Ovary (tissue), 9 donors: Measurements from ENCODE around the gene DRC3. TPM values are rescaled to one million over a fixed set of nuclear protein-coding genes. Genes with fewer than 3 reads are reported as not detected.

ENCODE experiments used
- DNase-seq, 5 donors: peaks; one replicate each; pipeline ENCODE4 v3.0.0-alpha.2; 2019 to 2020
- H3K27ac ChIP-seq, 2 donors: fragments of 200-600 bp; one replicate each; pipeline versions ENCODE4 v1.5.1 to v1.8.0; 2019 to 2022
- H3K27me3 ChIP-seq: fragments of 200-600 bp; one replicate; pipeline ENCODE4 v1.8.0; 2022
- H3K36me3 ChIP-seq: fragments of 200-600 bp; sonication (generic); one replicate; pipeline ENCODE4 v1.5.1; 2019
- H3K4me1 ChIP-seq: one replicate; pipeline ENCODE4 v1.8.1; 2013; ENCODE audit warnings: mild to moderate bottlenecking, moderate library complexity; ENCODE audit not compliant: insufficient read depth
- H3K4me3 ChIP-seq: fragments of 200-600 bp; sonication (generic); one replicate; pipeline ENCODE4 v1.5.1; 2017
- H3K9me3 ChIP-seq, 2 donors: fragments of 200-600 bp in 1 of 2; sonication (generic) in 1 of 2; one replicate each; pipeline versions ENCODE4 v1.5.1 to v1.8.1; 2013 to 2019; ENCODE audit warnings: mild to moderate bottlenecking in 1 of 2, moderate library complexity in 1 of 2
- CTCF ChIP-seq, 3 donors: fragments of 450-650 bp in 2 of 3; fragments of 200-600 bp in 1 of 3; IDR thresholded peaks; one replicate each; pipeline versions ENCODE4 v1.5.1 to v1.8.0; 2016 to 2022; ENCODE audit warnings: antibody characterized with exemption in 3 of 3, mild to moderate bottlenecking in 1 of 3
- EP300 ChIP-seq: sonication (generic); formaldehyde crosslinking; IDR thresholded peaks from one replicate; pipeline ENCODE4 v1.6.1; 2017; ENCODE audit warnings: antibody characterized with exemption
- POLR2A ChIP-seq: fragments of 450-650 bp; IDR thresholded peaks from one replicate; pipeline ENCODE4 v1.6.1; 2017; ENCODE audit warnings: antibody characterized with exemption, mild to moderate bottlenecking, moderate library complexity
- WGBS, 3 donors: extraction: QIAGEN DNeasy Blood & Tissue Kit in 1 of 3; methylation state at CpG; one replicate each; pipeline versions ENCODE4 v1.1.5 to v1.1.7; 2013 to 2017; 5-methylcytosine and 5-hydroxymethylcytosine counted together
- intact Hi-C, 4 donors: fragments of 100-400 bp; cut with DNase I; formaldehyde crosslinking; loops; one replicate each; pipeline versions ENCODE4 v1.11.0 to v1.15.1; 2022 to 2023
- polyA plus RNA-seq, 2 donors: library from polyadenylated mRNA; stranded (reverse); fragments of 200-250 nt in 1 of 2; fragments of 350-450 nt in 1 of 2; fragmentation: Illumina TruSeq in 1 of 2; extraction: RNeasy Lipid Tissue Mini Kit (QIAGEN cat#74804) in 1 of 2; gene quantifications; one replicate each; pipeline ENCODE4 v1.2.3, GENCODE V29; 2013 to 2014
- total RNA-seq, 7 donors: library from RNA; depleted of rRNA in 2 of 7; stranded (reverse); fragments of >200 nt in 2 of 7; fragmentation: NEBNext Ultra II Directional in 3 of 7; extraction: Animal tissue kit (Norgen Biotek cat#: 25700) in 3 of 7; gene quantifications; one replicate each; pipeline versions ENCODE4 v1.1.0 to v1.2.4, GENCODE V29; 2016 to 2023
- donor health status: DM: no; HTN: no; CAD: no; lungs with moderate emphysema.
- donor health status: DM: no; HTN: no; CAD: no.
- donor health status: Bipolar disorder and iron deficiency.
- donor health status: DM: yes; HTN: yes; CAD: no.
- donor health status: DM: no; HTN: no; CAD: no.
- donor health status: DM: yes; HTN: yes; CAD: no.

The DRC3 gene
- total and polyA plus RNA-seq, 9 donors = 3.6 to 35.3 (median 6.0) TPM

- intact Hi-C loops = no loop called here
- Histone ChIP-seq H3K4me3 (no peak overlapping the region), H3K36me3 (no peaks in the 10 kb centered on the region), H3K27ac (no peak overlapping the region), H3K4me1 (peaks cover 4% of the 10 kb centered on the region), H3K9me3 (no peaks in the 10 kb centered on the region), H3K27me3 (no peaks in the 10 kb centered on the region)
- DNase-seq = no peak
- 79 to 92% (median 86%) methylated on average over 4 of the region's 4 CpGs for WGBS, 3 donors
- TF ChIP-seq POLR2A (no peak), CTCF (IDR thresholded peaks at IDR 0.05) (no peak), EP300 (no peak)
These were observed 8.0 kb upstream of the DRC3 start for GRCh38 chr17:17964710-17965109.

- peaks cover 1% of the 10 kb centered on the region for H3K4me1 ChIP-seq
These were observed 7.4 kb upstream of the DRC3 start for GRCh38 chr17:17965152-17965721.

GRCh38 chr17:17966399-17966798, 6.3 kb upstream of the DRC3 start:
- Histone ChIP-seq H3K9me3 (no peaks in the 10 kb centered on the region), H3K27me3 (no peaks in the 10 kb centered on the region), H3K4me1 (peaks cover 7% of the 10 kb centered on the region), H3K4me3 (no peak overlapping the region), H3K36me3 (no peaks in the 10 kb centered on the region), H3K27ac (no peak overlapping the region)
- TF ChIP-seq POLR2A = no peak
- no peak for TF ChIP-seq EP300
- TF ChIP-seq CTCF (IDR thresholded peaks at IDR 0.05) = no peak
- no peak for DNase-seq
- WGBS, 3 donors = 83 to 93% (median 88%) methylated on average over 3 of the region's 3 CpGs
- intact Hi-C loops = no loop called here

More at GRCh38 chr17:17965152-17965721, 7.4 kb upstream of the DRC3 start:
- Histone ChIP-seq H3K4me3 (no peak overlapping the region), H3K36me3 (no peaks in the 10 kb centered on the region), H3K27ac (no peak overlapping the region), H3K9me3 (no peaks in the 10 kb centered on the region), H3K27me3 (no peaks in the 10 kb centered on the region)
- TF ChIP-seq CTCF (IDR thresholded peaks at IDR 0.05) = no peak
- intact Hi-C loops = no loop called here
- no peak for DNase-seq
- 94% methylated on average over 2 of the region's 2 CpGs for WGBS, 3 donors

DNA sequence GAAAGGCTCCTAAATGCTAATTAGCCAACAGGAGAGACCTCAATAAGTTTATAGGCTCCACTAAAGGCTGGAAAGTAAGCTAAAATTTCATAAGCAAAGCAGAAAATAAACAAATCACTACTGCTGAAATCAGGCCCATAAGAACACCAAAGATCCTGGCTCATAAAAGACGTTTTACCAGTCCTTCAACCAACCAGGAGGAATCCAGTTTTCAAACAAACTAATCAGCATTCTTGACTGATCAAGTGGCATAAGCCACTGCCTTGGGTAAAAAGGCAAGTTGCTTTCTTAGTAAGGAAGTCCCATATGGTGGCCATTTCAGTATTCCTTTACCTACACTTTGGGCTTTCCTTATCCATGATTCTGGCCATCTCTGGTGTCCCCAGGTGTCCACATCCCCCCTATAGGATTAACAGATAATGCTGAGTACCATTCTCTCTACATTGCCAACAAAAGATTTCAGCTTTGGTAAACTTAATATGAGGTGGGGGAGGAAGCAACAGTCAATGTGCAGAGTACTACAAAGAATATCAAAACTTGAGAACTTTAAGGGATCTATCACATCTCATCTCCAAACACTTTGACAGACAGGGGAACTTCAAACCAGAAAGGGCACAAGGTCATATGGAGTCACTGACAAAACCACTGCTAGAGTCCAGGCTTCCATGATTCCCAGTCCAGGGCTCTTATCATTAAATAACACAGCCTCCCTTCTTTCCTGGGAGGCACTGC, 1.8 kb upstream of the DRC3 start:
- Histone ChIP-seq H3K9me3 (no peaks in the 10 kb centered on the region), H3K4me3 (peak overlapping the region; percentile 97), H3K27ac (no peak overlapping the region), H3K36me3 (no peaks in the 10 kb centered on the region), H3K27me3 (no peaks in the 10 kb centered on the region), H3K4me1 (peaks cover 9% of the 10 kb centered on the region)
- no peak for TF ChIP-seq EP300
- TF ChIP-seq POLR2A = no peak
- TF ChIP-seq CTCF (IDR thresholded peaks at IDR 0.05) = no peak
- intact Hi-C loops = no loop called here
- 30 to 42% (median 32%) methylated on average over 1 of the region's 1 CpG for WGBS, 3 donors
- DNase-seq = no peak
